Thyroid gland (tissue), 4 donors: ENCODE results near the gene RLF. TPM values are rescaled to one million over a fixed set of nuclear protein-coding genes. Genes with fewer than 3 reads are reported as not detected.
A peak's percentile ranks its signal among the peaks of the same experiment; 100 is the strongest.

Source experiments
- DNase-seq, 2 donors: peaks; one replicate each; pipeline ENCODE4 v3.0.0-alpha.2; 2019
- H3K27ac ChIP-seq, 3 donors: fragments of 200-600 bp; sonication (generic); 1 replicate in 2 of 3; 2 replicates in 1 of 3; pipeline ENCODE4 v1.5.1; 2016 to 2019; ENCODE audit warnings: mild to moderate bottlenecking in 1 of 3, moderate library complexity in 1 of 3
- H3K27me3 ChIP-seq: fragments of 200-600 bp; sonication (generic); one replicate; pipeline ENCODE4 v1.5.1; 2019
- H3K36me3 ChIP-seq, 2 donors: fragments of 200-600 bp; sonication (generic); one replicate each; pipeline ENCODE4 v1.5.1; 2016 to 2019
- H3K4me1 ChIP-seq, 2 donors: fragments of 200-600 bp; sonication (generic); one replicate each; pipeline ENCODE4 v1.5.1; 2017 to 2019
- H3K4me3 ChIP-seq, 3 donors: fragments of 200-600 bp; sonication (generic); replicated peaks in 1 of 3; 1 replicate in 2 of 3; 2 replicates in 1 of 3; pipeline ENCODE4 v1.5.1; 2016; ENCODE audit warnings: mild to moderate bottlenecking in 1 of 3
- H3K9me3 ChIP-seq: fragments of 200-600 bp; sonication (generic); one replicate; pipeline ENCODE4 v1.5.1; 2017
- POLR2A ChIP-seq, 2 donors: fragments of 450-650 bp; IDR thresholded peaks; one replicate each; pipeline ENCODE4 v1.6.1; 2017; ENCODE audit warnings: antibody characterized with exemption in 2 of 2, mild to moderate bottlenecking in 2 of 2, moderate library complexity in 1 of 2
- WGBS, 2 donors: methylation state at CpG; one replicate each; pipeline ENCODE4 v1.1.5; 2017; 5-methylcytosine and 5-hydroxymethylcytosine counted together
- intact Hi-C: fragments of 100-400 bp; cut with DNase I; formaldehyde crosslinking; loops from one replicate; pipeline ENCODE4 v1.15.1; 2023
- total RNA-seq, 4 donors: library from RNA; depleted of rRNA; stranded (reverse); fragments of >200 nt; gene quantifications; one replicate each; pipeline ENCODE4 v1.2.3, GENCODE V29; 2016
- TF ChIP-seq, protein P1 (sequence below), 6 experiments: fragments of 200-600 bp in 3 of 6; fragments of 450-650 bp in 3 of 6; sonication (generic) in 3 of 6; IDR thresholded peaks; one replicate each; pipeline ENCODE4 v1.5.1; 2016 to 2019; ENCODE audit warnings: antibody characterized with exemption in 6 of 6, mild to moderate bottlenecking in 2 of 6, inconsistent platforms in 1 of 6, moderate library complexity in 1 of 6

RLF gene
- total RNA-seq, 4 donors from 2014 or later = 17.3 to 31.0 (median 21.2) TPM

- no peaks in the 10 kb centered on the region for H3K9me3 ChIP-seq
- no peak for TF ChIP-seq POLR2A (IDR thresholded peaks at IDR 0.05)
- TF ChIP-seq, protein P1, sequence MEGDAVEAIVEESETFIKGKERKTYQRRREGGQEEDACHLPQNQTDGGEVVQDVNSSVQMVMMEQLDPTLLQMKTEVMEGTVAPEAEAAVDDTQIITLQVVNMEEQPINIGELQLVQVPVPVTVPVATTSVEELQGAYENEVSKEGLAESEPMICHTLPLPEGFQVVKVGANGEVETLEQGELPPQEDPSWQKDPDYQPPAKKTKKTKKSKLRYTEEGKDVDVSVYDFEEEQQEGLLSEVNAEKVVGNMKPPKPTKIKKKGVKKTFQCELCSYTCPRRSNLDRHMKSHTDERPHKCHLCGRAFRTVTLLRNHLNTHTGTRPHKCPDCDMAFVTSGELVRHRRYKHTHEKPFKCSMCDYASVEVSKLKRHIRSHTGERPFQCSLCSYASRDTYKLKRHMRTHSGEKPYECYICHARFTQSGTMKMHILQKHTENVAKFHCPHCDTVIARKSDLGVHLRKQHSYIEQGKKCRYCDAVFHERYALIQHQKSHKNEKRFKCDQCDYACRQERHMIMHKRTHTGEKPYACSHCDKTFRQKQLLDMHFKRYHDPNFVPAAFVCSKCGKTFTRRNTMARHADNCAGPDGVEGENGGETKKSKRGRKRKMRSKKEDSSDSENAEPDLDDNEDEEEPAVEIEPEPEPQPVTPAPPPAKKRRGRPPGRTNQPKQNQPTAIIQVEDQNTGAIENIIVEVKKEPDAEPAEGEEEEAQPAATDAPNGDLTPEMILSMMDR (IDR thresholded peaks at IDR 0.05) = no peak
- H3K4me1 ChIP-seq = peaks cover 5 to 12% of the 10 kb centered on the region in 2 donors
- H3K27me3 ChIP-seq = no peaks in the 10 kb centered on the region
- no peak for DNase-seq
- WGBS, 2 donors = 95 to 98% methylated on average over 6 of the region's 6 CpGs
- H3K4me3 ChIP-seq = no peak overlapping the region
- intact Hi-C loops = no loop called here
- peak overlapping the region; percentile 37 to 89 (median 73) for H3K27ac ChIP-seq
- H3K36me3 ChIP-seq = peaks cover 7 to 38% of the 10 kb centered on the region in 2 donors
Measured at GRCh38 chr1:40266786-40267535, 105.8 kb downstream of the RLF start.

- DNase-seq = no peak
- no peak for TF ChIP-seq POLR2A (IDR thresholded peaks at IDR 0.05)
- TF ChIP-seq, protein P1 (IDR thresholded peaks at IDR 0.05) = no peak
- Histone ChIP-seq H3K4me3 (no peak overlapping the region), H3K27me3 (no peaks in the 10 kb centered on the region), H3K4me1 (peaks cover 5 to 12% of the 10 kb centered on the region in 2 donors), H3K9me3 (no peaks in the 10 kb centered on the region), H3K36me3 (peaks cover 16 to 38% of the 10 kb centered on the region in 2 donors), H3K27ac (peak overlapping the region; percentile 37 to 89 (median 73))
- 32 to 70% methylated on average over 2 of the region's 2 CpGs for WGBS, 2 donors
- intact Hi-C loops = no loop called here
Measured at GRCh38 chr1:40267767-40268187, 106.6 kb downstream of the RLF start.

- Histone ChIP-seq H3K27me3 (no peaks in the 10 kb centered on the region), H3K4me1 (peaks cover 5 to 12% of the 10 kb centered on the region in 2 donors), H3K27ac (peak overlapping the region; percentile 5 to 89 (median 73)), H3K9me3 (no peaks in the 10 kb centered on the region), H3K36me3 (peaks cover 16 to 39% of the 10 kb centered on the region in 2 donors), H3K4me3 (no peak overlapping the region)
- DNase-seq = no peak
- no peak for TF ChIP-seq POLR2A (IDR thresholded peaks at IDR 0.05)
- TF ChIP-seq, protein P1 (IDR thresholded peaks at IDR 0.05) = no peak
- intact Hi-C loops = no loop called here
Measured at GRCh38 chr1:40268211-40268610, 107.0 kb downstream of the RLF start.

DNA sequence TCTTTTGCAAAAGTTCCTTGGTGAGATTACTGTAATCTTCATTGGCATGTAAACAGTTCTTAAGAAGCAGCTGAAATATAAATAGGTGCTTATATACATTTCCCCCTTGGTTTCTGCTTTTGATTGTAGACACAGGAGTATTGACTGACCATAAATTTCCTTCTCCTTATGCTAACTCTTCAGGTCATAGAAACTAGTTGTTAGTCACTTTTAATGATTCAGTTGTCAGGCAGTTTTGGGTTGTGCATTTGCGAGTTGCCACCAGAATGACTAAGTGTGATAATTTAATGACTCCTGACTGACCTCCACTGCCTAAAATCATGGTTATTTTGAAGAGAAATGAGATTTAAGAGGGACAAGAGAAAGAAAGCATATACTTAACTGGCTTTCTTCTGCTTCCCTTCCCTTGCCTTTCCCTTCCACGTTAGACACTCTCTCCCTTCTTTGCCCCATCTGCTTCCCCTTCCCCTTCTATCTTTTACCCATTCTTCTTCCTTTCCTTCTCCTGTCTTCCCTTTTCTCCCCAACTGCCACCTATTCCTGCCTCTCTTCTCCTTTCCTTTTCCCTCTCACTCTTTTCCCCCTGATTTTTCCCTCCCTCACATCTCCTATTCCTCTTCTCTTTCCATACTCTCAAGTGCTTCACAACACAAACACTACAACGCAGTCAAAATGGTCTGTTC is 109.1 kb downstream of the RLF start:
- Histone ChIP-seq H3K36me3 (peaks cover 16 to 34% of the 10 kb centered on the region in 2 donors), H3K27ac (no peak overlapping the region), H3K9me3 (no peaks in the 10 kb centered on the region), H3K4me1 (peaks cover 5 to 12% of the 10 kb centered on the region in 2 donors), H3K4me3 (no peak overlapping the region), H3K27me3 (no peaks in the 10 kb centered on the region)
- 73 to 88% methylated on average over 3 of the region's 3 CpGs for WGBS, 2 donors
- TF ChIP-seq, protein P1 (IDR thresholded peaks at IDR 0.05) = no peak
- no peak for TF ChIP-seq POLR2A (IDR thresholded peaks at IDR 0.05)
- no peak for DNase-seq
- intact Hi-C loops = no loop called here
